ENCODE data around the gene KSR2.

The KSR2 gene

GRCh38 chr12:117408161-117408791, 560.5 kb downstream of the KSR2 start:
- Histone ChIP-seq H3F3A (ENCODE audit: control insufficient read depth, insufficient read depth) (no peaks in the 10 kb centered on the region), H3K79me2 (ENCODE audit: control insufficient read depth, low read length) (no peaks in the 10 kb centered on the region), H3K9me2 (replicated peaks; ENCODE audit: control insufficient read depth, low read length) (no peaks in the 10 kb centered on the region), H3K36me3 (ENCODE audit: control insufficient read depth, low read length) (no peaks in the 10 kb centered on the region), H3K27ac (ENCODE audit: low read depth, low read length) (no peak overlapping the region), H3K9me3 (ENCODE audit: control insufficient read depth, insufficient read depth, low read length) (no peaks in the 10 kb centered on the region), H4K20me1 (ENCODE audit: control insufficient read depth, insufficient read depth, low read depth, low read length) (no peaks in the 10 kb centered on the region), H3K4me3 (ENCODE audit: low read length) (no peak overlapping the region), H3K4me1 (ENCODE audit: control insufficient read depth, low read length) (no peaks in the 10 kb centered on the region), H3K4me2 (ENCODE audit: low read length) (no peak overlapping the region), H3K27me3 (ENCODE audit: control insufficient read depth, low read length) (no peaks in the 10 kb centered on the region)
- TF ChIP-seq, protein P1, sequence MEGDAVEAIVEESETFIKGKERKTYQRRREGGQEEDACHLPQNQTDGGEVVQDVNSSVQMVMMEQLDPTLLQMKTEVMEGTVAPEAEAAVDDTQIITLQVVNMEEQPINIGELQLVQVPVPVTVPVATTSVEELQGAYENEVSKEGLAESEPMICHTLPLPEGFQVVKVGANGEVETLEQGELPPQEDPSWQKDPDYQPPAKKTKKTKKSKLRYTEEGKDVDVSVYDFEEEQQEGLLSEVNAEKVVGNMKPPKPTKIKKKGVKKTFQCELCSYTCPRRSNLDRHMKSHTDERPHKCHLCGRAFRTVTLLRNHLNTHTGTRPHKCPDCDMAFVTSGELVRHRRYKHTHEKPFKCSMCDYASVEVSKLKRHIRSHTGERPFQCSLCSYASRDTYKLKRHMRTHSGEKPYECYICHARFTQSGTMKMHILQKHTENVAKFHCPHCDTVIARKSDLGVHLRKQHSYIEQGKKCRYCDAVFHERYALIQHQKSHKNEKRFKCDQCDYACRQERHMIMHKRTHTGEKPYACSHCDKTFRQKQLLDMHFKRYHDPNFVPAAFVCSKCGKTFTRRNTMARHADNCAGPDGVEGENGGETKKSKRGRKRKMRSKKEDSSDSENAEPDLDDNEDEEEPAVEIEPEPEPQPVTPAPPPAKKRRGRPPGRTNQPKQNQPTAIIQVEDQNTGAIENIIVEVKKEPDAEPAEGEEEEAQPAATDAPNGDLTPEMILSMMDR (IDR thresholded peaks at IDR 0.05; ENCODE audit: low read depth, low read length, poor library complexity, severe bottlenecking) = no peak
- TF ChIP-seq EZH2phosphoT487 (IDR thresholded peaks at IDR 0.05; ENCODE audit: borderline replicate concordance, low read length) = no peak

DNA sequence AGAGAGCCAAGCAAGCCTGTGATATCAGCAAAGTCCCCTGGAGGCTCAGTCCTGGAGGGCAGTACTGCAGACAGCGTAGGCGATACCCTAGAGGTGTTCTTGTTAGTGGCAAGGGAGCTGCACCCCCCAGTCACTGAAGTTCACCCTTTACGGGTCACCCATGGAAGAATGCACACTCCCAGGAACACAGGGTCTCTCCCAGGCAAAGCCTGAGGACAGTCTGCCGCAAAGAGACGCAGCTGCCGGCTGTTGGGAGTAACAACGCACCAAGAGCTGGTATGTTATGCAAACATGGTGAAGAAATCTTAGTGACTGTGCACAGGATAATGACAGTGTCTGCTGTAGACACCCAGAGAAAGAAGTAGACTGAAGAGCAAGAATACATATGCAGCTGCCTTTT, 563.9 kb downstream of the KSR2 start:
- H3K4me1 ChIP-seq (ENCODE audit: control insufficient read depth, low read length) = no peaks in the 10 kb centered on the region
- TF ChIP-seq EZH2phosphoT487 (IDR thresholded peaks at IDR 0.05; ENCODE audit: borderline replicate concordance, low read length) = no peak
- TF ChIP-seq, protein P1 (IDR thresholded peaks at IDR 0.05; ENCODE audit: low read depth, low read length, poor library complexity, severe bottlenecking) = no peak
- H3K4me2 ChIP-seq (ENCODE audit: low read length) = no peak overlapping the region
- H3F3A ChIP-seq (ENCODE audit: control insufficient read depth, insufficient read depth) = no peaks in the 10 kb centered on the region
- no peaks in the 10 kb centered on the region for H3K9me3 ChIP-seq (ENCODE audit: control insufficient read depth, insufficient read depth, low read length)
- no peaks in the 10 kb centered on the region for H3K9me2 ChIP-seq (replicated peaks; ENCODE audit: control insufficient read depth, low read length)
- no peak overlapping the region for H3K27ac ChIP-seq (ENCODE audit: low read depth, low read length)
- no peak overlapping the region for H3K4me3 ChIP-seq (ENCODE audit: low read length)
- H4K20me1 ChIP-seq (ENCODE audit: control insufficient read depth, insufficient read depth, low read depth, low read length) = no peaks in the 10 kb centered on the region
- H3K36me3 ChIP-seq (ENCODE audit: control insufficient read depth, low read length) = no peaks in the 10 kb centered on the region
- no peaks in the 10 kb centered on the region for H3K79me2 ChIP-seq (ENCODE audit: control insufficient read depth, low read length)
- no peaks in the 10 kb centered on the region for H3K27me3 ChIP-seq (ENCODE audit: control insufficient read depth, low read length)

GRCh38 chr12:117404203-117404853, 564.5 kb downstream of the KSR2 start:
- no peaks in the 10 kb centered on the region for H4K20me1 ChIP-seq (ENCODE audit: control insufficient read depth, insufficient read depth, low read depth, low read length)
- H3K4me1 ChIP-seq (ENCODE audit: control insufficient read depth, low read length) = no peaks in the 10 kb centered on the region
- no peak for TF ChIP-seq EZH2phosphoT487 (IDR thresholded peaks at IDR 0.05; ENCODE audit: borderline replicate concordance, low read length)
- TF ChIP-seq, protein P1 (IDR thresholded peaks at IDR 0.05; ENCODE audit: low read depth, low read length, poor library complexity, severe bottlenecking) = no peak
- H3K27ac ChIP-seq (ENCODE audit: low read depth, low read length) = no peak overlapping the region
- H3F3A ChIP-seq (ENCODE audit: control insufficient read depth, insufficient read depth) = no peaks in the 10 kb centered on the region
- H3K27me3 ChIP-seq (ENCODE audit: control insufficient read depth, low read length) = no peaks in the 10 kb centered on the region
- no peak overlapping the region for H3K4me3 ChIP-seq (ENCODE audit: low read length)
- no peak overlapping the region for H3K4me2 ChIP-seq (ENCODE audit: low read length)
- no peaks in the 10 kb centered on the region for H3K9me3 ChIP-seq (ENCODE audit: control insufficient read depth, insufficient read depth, low read length)
- H3K36me3 ChIP-seq (ENCODE audit: control insufficient read depth, low read length) = no peaks in the 10 kb centered on the region
- no peaks in the 10 kb centered on the region for H3K79me2 ChIP-seq (ENCODE audit: control insufficient read depth, low read length)
- no peaks in the 10 kb centered on the region for H3K9me2 ChIP-seq (replicated peaks; ENCODE audit: control insufficient read depth, low read length)
